GM21717 (cell line): ENCODE measurements around the gene TMOD1.
A peak's percentile ranks its signal among the peaks of the same experiment; 100 is the strongest.

Experiments
- ATAC-seq: cut with Tn5 transposase; IDR thresholded peaks from one replicate; pipeline ENCODE4 v1.9.1; 2021; ENCODE audit warnings: mild to moderate bottlenecking, moderate library complexity; ENCODE audit not compliant: unreplicated experiment

The TMOD1 gene

DNA sequence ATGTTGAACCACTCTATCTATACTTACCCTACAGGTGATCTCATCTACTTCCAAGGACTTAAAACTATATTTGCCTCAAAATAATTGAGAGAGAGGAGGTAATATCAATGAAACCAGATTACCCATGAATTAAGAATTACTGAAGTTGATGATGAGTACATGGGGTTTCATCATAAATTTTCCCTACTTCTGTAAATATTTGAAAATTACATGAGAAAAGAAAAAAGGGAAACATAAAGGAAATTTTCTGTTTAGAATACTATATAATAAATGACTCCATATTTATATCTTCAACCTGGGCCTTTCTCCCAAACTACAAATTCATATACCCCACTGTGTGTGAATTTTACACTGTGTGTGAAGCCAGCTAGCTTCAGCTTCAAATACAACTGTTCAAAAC lies 129.1 kb downstream of the TMOD1 start:
- no peak for ATAC-seq

DNA sequence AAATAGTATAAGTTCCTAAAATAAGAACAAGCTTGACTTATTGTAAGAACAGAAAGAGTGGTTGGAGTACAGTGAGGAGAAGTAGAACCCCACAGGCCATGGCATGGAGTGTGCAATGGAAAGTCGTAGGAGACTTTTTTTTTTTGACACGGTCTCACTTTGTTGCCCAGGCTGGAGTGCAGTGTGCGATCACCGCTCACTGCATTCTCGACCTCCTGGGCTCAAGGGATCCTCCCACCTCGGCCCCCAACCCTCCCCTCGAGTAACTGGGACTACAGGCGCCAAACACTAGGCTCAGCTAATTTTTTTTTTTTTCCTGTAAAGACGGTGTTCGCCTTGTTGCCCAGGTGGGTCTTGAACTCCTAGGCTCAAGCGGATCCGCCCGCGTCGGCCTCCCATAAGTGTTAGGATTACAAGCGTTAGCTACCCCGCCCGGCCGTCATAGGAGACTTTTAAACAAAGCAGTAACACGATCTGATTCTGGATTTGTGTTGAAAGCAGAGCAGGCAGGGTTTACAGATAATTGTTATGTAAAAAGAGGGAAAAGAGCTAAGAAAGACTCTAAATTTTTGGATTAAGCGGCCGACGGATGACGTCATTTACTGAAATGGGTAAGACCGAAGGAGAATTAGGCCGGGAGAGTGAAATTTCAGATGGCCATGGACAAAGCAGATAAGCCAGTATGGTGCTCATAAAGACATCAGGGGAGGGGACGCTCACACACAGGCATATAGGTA lies 130.9 kb downstream of the TMOD1 start:
- peak; percentile 9 for ATAC-seq

GRCh38 chr9:97632985-97633858 lies 131.8 kb downstream of the TMOD1 start, which contains the start of the genes NCBP1 and TSTD2:
Gene NCBP1 (plus strand): TSS chr9:97633821. CDS start chr9:97633882, 61 bp downstream.
Gene TSTD2 (minus strand): TSS chr9:97633368. CDS start chr9:97627562, 5,806 bp downstream.
- ATAC-seq = peak; percentile 88

DNA sequence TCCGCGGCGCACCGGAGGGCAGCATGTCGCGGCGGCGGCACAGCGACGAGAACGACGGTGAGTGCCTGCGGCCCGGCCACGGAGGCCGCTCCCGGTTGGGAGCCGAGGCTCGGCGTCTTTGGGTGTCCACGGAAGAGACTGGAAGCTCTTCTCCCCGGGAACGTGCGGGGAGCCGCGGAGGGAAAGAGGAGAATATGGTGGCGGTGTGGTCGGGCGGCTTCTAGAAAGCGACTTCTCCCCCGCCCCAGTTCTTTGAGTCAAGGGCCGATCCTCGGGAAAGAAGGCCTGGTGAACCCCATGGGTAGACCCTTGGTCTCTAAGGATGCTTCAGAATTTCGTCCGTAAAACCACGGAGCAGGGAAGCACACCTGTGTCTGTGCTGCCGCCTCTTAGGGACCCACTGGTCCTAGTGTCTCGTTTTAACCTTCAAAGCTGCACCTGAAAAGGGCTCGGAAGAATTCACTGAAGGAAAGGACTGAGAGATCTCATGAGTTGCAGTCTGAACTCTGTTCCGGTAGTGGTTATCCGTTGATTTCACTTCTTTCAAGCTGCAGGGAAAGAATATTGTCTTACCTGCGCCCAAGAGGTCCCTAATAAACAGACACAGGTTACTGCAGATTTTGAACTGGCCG lies 132.5 kb downstream of the TMOD1 start:
- peak; percentile 7 for ATAC-seq

DNA sequence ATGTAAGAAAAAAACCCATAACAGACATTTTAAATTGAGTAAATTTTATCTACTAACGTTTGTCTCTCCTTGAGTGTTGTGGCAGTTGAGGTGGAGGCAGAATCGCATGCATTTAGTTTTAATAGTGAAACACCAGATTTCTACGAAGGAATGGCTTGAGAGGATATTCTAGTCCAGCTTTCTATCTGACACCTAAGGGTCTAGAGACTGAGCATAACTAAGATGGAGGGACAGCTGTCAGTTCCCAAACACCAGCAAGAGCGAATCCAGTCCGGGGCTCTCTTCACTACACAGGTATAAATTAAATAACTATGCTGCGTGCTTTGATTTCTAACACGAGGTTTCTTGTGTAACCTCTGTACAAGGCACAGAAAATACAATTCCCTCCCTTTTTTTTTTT lies 133.6 kb downstream of the TMOD1 start:
- ATAC-seq = no peak

- ATAC-seq = no peak
Observed at GRCh38 chr9:97636903-97637302, 135.4 kb downstream of the TMOD1 start.

- ATAC-seq = no peak
Observed at GRCh38 chr9:97638666-97639065, 137.2 kb downstream of the TMOD1 start.

DNA sequence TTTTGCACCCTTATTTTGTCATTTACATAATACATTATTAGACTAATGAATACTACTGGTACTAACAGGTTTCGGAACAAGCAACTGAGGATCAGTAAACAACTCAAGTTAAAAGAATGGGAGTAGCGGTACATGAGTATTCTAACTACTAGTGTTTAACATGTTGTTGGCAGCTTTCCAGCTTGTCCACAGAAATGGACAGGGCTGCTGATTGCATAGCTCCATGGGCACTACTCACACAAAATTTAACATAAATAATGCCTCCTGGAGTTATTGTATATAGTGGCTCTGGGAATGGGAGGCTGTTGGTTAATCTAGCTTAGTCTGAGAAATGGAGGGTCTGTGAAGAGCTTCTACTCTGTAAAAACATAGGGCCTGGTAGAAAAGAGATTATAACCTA lies 138.9 kb downstream of the TMOD1 start:
- no peak for ATAC-seq

DNA sequence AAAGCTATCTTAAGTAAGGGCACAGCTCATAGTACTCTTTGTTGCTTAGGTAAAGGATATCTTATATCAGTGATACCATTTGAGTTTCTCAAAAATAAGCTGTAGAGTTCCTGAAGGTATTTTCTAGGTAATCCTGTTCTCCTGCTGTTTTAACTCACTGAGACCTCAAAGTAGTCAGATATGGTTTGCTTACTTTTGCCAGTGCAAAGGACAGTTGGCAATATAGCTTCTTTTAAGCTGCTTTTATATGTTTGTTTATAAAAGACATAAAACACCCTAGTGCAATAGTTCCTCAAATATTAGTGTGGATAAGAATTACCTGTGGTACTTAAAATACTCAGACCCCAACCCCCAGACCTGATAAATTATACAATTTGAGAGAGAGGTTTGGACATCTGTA lies 144.3 kb downstream of the TMOD1 start:
- ATAC-seq = no peak

DNA sequence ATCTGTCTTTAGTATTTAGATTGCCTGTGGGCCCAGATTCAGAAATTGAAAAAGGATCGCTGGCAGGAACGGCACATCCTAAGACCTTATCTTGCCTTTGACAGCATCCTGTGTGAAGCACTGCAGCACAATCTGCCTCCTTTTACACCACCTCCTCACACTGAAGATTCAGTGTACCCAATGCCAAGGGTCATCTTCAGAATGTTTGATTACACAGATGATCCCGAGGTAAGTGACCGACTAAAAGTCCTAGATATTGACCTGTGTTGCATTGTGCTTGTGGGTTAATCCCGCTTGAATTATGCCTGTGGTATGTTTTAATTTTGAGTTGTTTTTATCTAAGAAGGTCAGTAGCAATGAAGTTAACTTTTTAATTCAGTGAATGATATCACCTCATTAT lies 146.5 kb downstream of the TMOD1 start:
- no peak for ATAC-seq
